ENCODE results near the gene OR51B5. TPM values are rescaled to one million over a fixed set of nuclear protein-coding genes. Genes with fewer than 3 reads are reported as not detected.

Gene OR51B5
- polyA plus RNA-seq, 1 of the 3 experiments (the other 2 are of a cell fraction): 0.15 TPM

DNA sequence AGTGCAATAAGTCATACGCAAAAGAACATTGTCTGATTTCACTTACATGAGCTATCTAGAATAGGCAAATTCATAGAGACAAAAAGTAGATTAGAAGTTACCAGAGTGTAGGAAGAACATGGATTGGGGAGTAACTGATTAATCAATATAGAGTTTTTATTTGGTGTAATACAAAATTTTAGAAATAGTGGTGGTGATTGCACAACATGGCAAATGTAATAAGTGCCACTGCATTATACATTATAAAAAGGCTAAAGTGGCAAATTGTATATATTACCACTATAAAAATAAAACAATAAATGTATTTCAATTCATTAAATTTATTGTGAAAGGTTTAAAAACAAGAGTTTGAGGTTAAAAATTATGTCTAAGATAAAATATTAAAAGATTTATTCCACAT, 32.9 kb downstream of the OR51B5 start (continued):
- TF ChIP-seq RXRA (IDR thresholded peaks at IDR 0.05; ENCODE audit: borderline replicate concordance, low read depth): no peak
- TF ChIP-seq FOSL2 (IDR thresholded peaks at IDR 0.05; ENCODE audit: borderline replicate concordance, low read depth): no peak
- TF ChIP-seq GABPA (IDR thresholded peaks at IDR 0.05; ENCODE audit: low read depth): no peak
- no peak for TF ChIP-seq NFIC (IDR thresholded peaks at IDR 0.05; ENCODE audit: borderline replicate concordance)

DNA sequence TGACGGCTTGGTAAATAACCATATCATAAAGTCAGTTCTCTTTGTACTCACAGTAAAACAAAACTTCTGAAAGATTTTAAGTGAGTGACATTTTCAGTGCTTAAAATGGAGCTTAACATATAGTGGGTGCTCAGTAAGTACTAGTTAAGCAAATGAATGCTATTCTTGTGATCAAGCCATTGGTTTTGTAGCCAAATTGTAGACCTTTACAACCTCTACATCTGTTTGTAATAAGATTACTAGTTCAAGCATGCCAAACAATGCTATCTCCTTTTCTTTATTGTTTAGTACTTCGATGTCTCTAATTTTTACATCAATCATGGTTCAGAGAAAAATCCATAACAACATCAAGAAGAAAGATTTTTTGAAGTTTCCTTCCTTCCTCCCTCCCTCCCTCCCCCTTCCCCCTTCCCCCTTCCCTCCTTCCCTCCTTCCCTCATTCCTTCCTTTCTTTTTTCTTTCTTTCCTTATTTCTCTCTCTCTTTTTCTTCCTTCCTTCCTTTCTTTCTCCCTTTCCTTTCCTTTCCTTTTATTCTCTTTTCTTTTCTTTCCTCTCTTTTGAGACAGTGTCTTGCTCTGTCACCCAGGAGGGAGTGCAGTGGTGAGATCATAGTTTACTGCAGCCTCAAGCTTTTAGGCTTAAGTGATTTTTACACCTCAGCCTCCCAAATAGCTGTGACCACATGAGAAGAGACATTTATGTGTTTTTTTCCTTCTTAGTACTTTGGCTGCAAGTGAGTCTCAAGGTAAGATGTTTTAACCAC, 35.9 kb downstream of the OR51B5 start:
- H3K9me2 ChIP-seq: no peaks in the 10 kb centered on the region
- no peak for TF ChIP-seq RXRA (IDR thresholded peaks at IDR 0.05; ENCODE audit: borderline replicate concordance, low read depth)
- no peak for TF ChIP-seq RAD21 (IDR thresholded peaks at IDR 0.05; ENCODE audit: low read length)
- TF ChIP-seq, protein P1, sequence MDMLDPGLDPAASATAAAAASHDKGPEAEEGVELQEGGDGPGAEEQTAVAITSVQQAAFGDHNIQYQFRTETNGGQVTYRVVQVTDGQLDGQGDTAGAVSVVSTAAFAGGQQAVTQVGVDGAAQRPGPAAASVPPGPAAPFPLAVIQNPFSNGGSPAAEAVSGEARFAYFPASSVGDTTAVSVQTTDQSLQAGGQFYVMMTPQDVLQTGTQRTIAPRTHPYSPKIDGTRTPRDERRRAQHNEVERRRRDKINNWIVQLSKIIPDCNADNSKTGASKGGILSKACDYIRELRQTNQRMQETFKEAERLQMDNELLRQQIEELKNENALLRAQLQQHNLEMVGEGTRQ (IDR thresholded peaks at IDR 0.05; ENCODE audit: borderline replicate concordance, low read depth, low read length): no peak
- ChIA-PET POLR2A (no interaction called here), CTCF (no interaction called here)
- H3K9me3 ChIP-seq: no peaks in the 10 kb centered on the region
- H3K4me3 ChIP-seq (ENCODE audit: low read depth in 2 of 2, low read length in 1 of 2): no peak overlapping the region
- H3F3A ChIP-seq (replicated peaks; ENCODE audit: insufficient read depth): no peaks in the 10 kb centered on the region
- no peaks in the 10 kb centered on the region for H3K4me1 ChIP-seq (ENCODE audit: control insufficient read depth in 1 of 2, insufficient read depth in 2 of 2, low read depth in 1 of 2, low read length in 1 of 2)
- no peak overlapping the region for H2AFZ ChIP-seq (ENCODE audit: low read depth)
- no peaks in the 10 kb centered on the region for H4K20me1 ChIP-seq (ENCODE audit: insufficient read depth)
- no peaks in the 10 kb centered on the region for H3K36me3 ChIP-seq (replicated peaks in 1 of 2; ENCODE audit: control insufficient read depth in 1 of 2, insufficient read depth in 2 of 2, low read length in 1 of 2)
- H3K79me2 ChIP-seq (ENCODE audit: insufficient read depth): no peaks in the 10 kb centered on the region
- no peak overlapping the region for H3K4me2 ChIP-seq
- no peak overlapping the region for H3K9ac ChIP-seq
- WGBS (ENCODE audit: low lambda C conversion rate): 7% methylated on average over 2 of the region's 2 CpGs
- DNase-seq: no peak
- H3K27ac ChIP-seq (ENCODE audit: low read depth in 2 of 2, low read length in 1 of 2): no peak overlapping the region
- H3K27me3 ChIP-seq (ENCODE audit: insufficient read depth): no peaks in the 10 kb centered on the region; the same call in 1 of the 2 replicates

DNA sequence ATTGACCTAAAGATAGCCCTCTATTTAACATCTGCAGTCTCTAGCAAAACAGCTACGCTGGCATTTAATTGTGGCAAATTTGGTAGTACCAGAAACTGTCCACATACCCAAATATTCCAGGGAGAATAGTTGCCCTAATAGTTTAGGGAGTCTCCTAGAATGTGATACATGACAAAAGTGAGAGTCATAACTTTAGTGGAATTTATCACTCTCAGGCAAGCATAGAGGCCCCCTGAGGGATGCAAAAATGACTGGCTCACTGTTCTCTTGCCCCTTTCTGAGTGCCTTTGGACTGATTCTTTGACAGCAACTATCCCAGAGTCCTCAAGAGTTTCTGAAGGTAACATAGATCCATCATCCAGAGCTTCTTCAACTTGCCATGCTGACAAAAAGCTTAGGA, 39.3 kb downstream of the OR51B5 start:
- no peak overlapping the region for H3K9ac ChIP-seq
- POLR2A ChIA-PET: no interaction called here
- H3K27ac ChIP-seq (ENCODE audit: low read depth in 2 of 2, low read length in 1 of 2): no peak overlapping the region
- H3K36me3 ChIP-seq (replicated peaks in 1 of 2; ENCODE audit: control insufficient read depth in 1 of 2, insufficient read depth in 2 of 2, low read length in 1 of 2): no peaks in the 10 kb centered on the region
- H2AFZ ChIP-seq (ENCODE audit: low read depth): no peak overlapping the region
- no peaks in the 10 kb centered on the region for H3K4me1 ChIP-seq (ENCODE audit: control insufficient read depth in 1 of 2, insufficient read depth in 2 of 2, low read depth in 1 of 2, low read length in 1 of 2)
- H3K79me2 ChIP-seq (ENCODE audit: insufficient read depth): no peaks in the 10 kb centered on the region
- no peaks in the 10 kb centered on the region for H3K9me2 ChIP-seq
- CTCF ChIA-PET: no interaction called here
- DNase-seq: no peak
- no peak overlapping the region for H3K4me3 ChIP-seq (ENCODE audit: low read depth in 2 of 2, low read length in 1 of 2)
- H3F3A ChIP-seq (replicated peaks; ENCODE audit: insufficient read depth): no peaks in the 10 kb centered on the region
- 20% methylated on average over 1 of the region's 1 CpG for WGBS (ENCODE audit: low lambda C conversion rate)
- H3K27me3 ChIP-seq (ENCODE audit: insufficient read depth): no peaks in the 10 kb centered on the region; the same call in 1 of the 2 replicates
- TF ChIP-seq RFX5 (IDR thresholded peaks at IDR 0.05; ENCODE audit: low read length) (no peak), CHD2 (IDR thresholded peaks at IDR 0.05; ENCODE audit: low read length, partially characterized antibody) (no peak), FOSL2 (IDR thresholded peaks at IDR 0.05; ENCODE audit: borderline replicate concordance, low read depth) (no peak), SIN3A (IDR thresholded peaks at IDR 0.05; ENCODE audit: borderline replicate concordance, low read depth, low read length) (no peak)
- TF ChIP-seq, protein P1 (IDR thresholded peaks at IDR 0.05; ENCODE audit: borderline replicate concordance, low read depth, low read length): no peak
- TF ChIP-seq, protein P2, sequence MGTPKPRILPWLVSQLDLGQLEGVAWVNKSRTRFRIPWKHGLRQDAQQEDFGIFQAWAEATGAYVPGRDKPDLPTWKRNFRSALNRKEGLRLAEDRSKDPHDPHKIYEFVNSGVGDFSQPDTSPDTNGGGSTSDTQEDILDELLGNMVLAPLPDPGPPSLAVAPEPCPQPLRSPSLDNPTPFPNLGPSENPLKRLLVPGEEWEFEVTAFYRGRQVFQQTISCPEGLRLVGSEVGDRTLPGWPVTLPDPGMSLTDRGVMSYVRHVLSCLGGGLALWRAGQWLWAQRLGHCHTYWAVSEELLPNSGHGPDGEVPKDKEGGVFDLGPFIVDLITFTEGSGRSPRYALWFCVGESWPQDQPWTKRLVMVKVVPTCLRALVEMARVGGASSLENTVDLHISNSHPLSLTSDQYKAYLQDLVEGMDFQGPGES (IDR thresholded peaks at IDR 0.05; ENCODE audit: low read depth, low read length): no peak
- no peaks in the 10 kb centered on the region for H3K9me3 ChIP-seq
- no peaks in the 10 kb centered on the region for H4K20me1 ChIP-seq (ENCODE audit: insufficient read depth)
- H3K4me2 ChIP-seq: no peak overlapping the region

Data from SK-N-SH (cell line).